NCI-H510A treated with DMSO at 0.1 percent for 48 hours (cell line): Measurements from ENCODE around the gene RENBP.

Experiments
- DNase-seq: peaks from one replicate; lab custom pipeline; 2025; lab: John Stamatoyannopoulos, UW

Gene RENBP

GRCh38 chrX:153953892-153954557 is 9.6 kb upstream of the RENBP start:
- DNase-seq = no peak

GRCh38 chrX:153953342-153953830 is 8.9 kb upstream of the RENBP start:
- peak; percentile 26 for DNase-seq

GRCh38 chrX:153952373-153953026 is 8.1 kb upstream of the RENBP start:
- no peak for DNase-seq

GRCh38 chrX:153951683-153952372 is 7.4 kb upstream of the RENBP start:
- DNase-seq = no peak

GRCh38 chrX:153950127-153950526 is 5.7 kb upstream of the RENBP start:
- DNase-seq = no peak

GRCh38 chrX:153948847-153949805 is 4.7 kb upstream of the RENBP start:
- no peak for DNase-seq

- no peak for DNase-seq
Measured at GRCh38 chrX:153948002-153948466, 3.6 kb upstream of the RENBP start.

- DNase-seq = peak; percentile 59
Measured at GRCh38 chrX:153947009-153947769, 2.7 kb upstream of the RENBP start.

GRCh38 chrX:153945956-153946943 is 1.8 kb upstream of the RENBP start:
- no peak for DNase-seq

- DNase-seq = no peak
Measured at GRCh38 chrX:153944800-153945150, 332 bp upstream of the RENBP start.

GRCh38 chrX:153941336-153942252 is 2.8 kb downstream of the RENBP start:
- DNase-seq = no peak

GRCh38 chrX:153939573-153939972 is 4.9 kb downstream of the RENBP start:
- no peak for DNase-seq

- DNase-seq = no peak
Measured at GRCh38 chrX:153938226-153938786, 6.1 kb downstream of the RENBP start.

- DNase-seq = no peak
Measured at GRCh38 chrX:153937056-153937455, 7.4 kb downstream of the RENBP start.

GRCh38 chrX:153935326-153935851 is 9.1 kb downstream of the RENBP start:
- DNase-seq = peak; percentile 26

GRCh38 chrX:153934762-153935325 is 9.6 kb downstream of the RENBP start, which contains the start of gene NAA10:
Gene NAA10 (minus strand): TSS chrX:153935037. CDS start chrX:153934904, 133 bp downstream.
- peak; percentile 35 for DNase-seq

- no peak for DNase-seq
Measured at GRCh38 chrX:153934148-153934761, 10.2 kb downstream of the RENBP start.
